Measurements from ENCODE around the gene PRKCA.

The PRKCA gene

DNA sequence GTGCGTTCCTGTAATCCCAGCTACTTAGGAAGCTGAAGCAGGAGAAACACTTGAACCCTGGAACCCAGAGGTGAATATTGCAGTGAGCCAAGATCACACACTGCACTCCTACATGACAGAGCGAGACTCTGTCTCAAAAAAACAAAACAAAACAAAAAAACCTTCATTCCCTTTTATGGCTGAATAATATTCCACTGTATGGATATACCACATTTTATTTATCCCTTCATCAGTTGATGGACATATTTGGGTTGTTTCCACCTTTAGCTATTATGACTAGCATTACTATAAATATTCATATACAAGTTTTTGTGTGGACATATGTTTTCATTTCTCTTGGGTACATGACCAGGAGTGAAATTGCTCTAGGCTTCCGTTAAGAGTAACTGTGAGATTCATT lies 30.9 kb upstream of the PRKCA start:
- no peak for TF ChIP-seq ZNF565 (CRISPR knock-in tag; conservative IDR thresholded peaks at IDR 0.05; ENCODE audit: low read depth)
- TF ChIP-seq ISL1 (CRISPR knock-in tag; IDR thresholded peaks at IDR 0.05): no peak
- TF ChIP-seq CSDC2 (CRISPR knock-in tag; IDR thresholded peaks at IDR 0.05): no peak
- TF ChIP-seq ZNF8 (CRISPR knock-in tag; IDR thresholded peaks at IDR 0.05): peak; percentile 99
- TF ChIP-seq, protein P1, sequence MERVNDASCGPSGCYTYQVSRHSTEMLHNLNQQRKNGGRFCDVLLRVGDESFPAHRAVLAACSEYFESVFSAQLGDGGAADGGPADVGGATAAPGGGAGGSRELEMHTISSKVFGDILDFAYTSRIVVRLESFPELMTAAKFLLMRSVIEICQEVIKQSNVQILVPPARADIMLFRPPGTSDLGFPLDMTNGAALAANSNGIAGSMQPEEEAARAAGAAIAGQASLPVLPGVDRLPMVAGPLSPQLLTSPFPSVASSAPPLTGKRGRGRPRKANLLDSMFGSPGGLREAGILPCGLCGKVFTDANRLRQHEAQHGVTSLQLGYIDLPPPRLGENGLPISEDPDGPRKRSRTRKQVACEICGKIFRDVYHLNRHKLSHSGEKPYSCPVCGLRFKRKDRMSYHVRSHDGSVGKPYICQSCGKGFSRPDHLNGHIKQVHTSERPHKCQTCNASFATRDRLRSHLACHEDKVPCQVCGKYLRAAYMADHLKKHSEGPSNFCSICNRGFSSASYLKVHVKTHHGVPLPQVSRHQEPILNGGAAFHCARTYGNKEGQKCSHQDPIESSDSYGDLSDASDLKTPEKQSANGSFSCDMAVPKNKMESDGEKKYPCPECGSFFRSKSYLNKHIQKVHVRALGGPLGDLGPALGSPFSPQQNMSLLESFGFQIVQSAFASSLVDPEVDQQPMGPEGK (CRISPR knock-in tag; IDR thresholded peaks at IDR 0.05; ENCODE audit: borderline replicate concordance): no peak
- no peak for ATAC-seq

DNA sequence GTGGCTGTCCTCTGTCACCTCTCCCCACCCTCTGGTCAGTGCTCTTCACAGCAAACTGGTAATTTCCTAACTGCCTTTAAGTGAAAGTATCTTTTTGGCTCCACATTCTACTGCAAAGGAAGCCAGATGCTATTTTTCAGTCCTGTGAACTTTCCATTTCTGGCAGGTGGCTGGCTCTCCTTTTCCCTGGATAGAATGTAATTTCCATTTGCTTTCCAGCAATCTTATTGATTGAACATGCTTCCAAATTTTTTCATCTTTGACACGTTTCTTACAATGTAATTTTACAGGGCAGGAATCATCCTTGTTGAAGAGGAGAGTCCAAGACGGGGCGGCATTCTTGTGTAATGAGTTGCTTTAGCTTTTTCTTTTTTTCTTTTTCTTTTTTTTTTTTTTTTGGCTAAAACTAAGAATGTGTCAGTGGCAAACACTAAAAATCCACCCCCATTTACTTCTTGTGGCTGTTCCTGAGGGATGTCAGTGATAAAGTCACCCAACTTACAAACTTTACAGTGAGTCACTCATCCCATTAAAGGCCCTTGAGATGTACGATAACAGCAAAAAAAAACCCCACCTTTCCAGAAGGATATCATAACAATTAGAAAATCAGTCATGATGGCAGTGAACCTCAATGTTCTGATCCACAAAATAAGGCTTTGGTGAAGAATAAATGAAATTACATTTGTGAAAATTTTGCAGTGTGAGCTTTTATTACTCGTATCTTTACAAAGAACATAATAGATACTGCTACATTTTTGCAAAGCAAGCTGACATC lies 29.4 kb upstream of the PRKCA start:
- peak; percentile 58 for ATAC-seq
- TF ChIP-seq ISL1 (CRISPR knock-in tag; IDR thresholded peaks at IDR 0.05): peak; percentile 92
- TF ChIP-seq CSDC2 (CRISPR knock-in tag; IDR thresholded peaks at IDR 0.05): no peak
- TF ChIP-seq ZFP3 (CRISPR knock-in tag; IDR thresholded peaks at IDR 0.05): no peak
- TF ChIP-seq, protein P2, sequence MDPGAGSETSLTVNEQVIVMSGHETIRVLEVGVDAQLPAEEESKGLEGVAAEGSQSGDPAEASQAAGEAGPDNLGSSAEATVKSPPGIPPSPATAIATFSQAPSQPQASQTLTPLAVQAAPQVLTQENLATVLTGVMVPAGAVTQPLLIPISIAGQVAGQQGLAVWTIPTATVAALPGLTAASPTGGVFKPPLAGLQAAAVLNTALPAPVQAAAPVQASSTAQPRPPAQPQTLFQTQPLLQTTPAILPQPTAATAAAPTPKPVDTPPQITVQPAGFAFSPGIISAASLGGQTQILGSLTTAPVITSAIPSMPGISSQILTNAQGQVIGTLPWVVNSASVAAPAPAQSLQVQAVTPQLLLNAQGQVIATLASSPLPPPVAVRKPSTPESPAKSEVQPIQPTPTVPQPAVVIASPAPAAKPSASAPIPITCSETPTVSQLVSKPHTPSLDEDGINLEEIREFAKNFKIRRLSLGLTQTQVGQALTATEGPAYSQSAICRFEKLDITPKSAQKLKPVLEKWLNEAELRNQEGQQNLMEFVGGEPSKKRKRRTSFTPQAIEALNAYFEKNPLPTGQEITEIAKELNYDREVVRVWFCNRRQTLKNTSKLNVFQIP (CRISPR knock-in tag; IDR thresholded peaks at IDR 0.05; ENCODE audit: borderline replicate concordance, low read depth): no peak
- TF ChIP-seq ARNTL (CRISPR knock-in tag; IDR thresholded peaks at IDR 0.05; ENCODE audit: borderline replicate concordance, low read depth): no peak
- TF ChIP-seq, protein P1 (CRISPR knock-in tag; IDR thresholded peaks at IDR 0.05; ENCODE audit: borderline replicate concordance): no peak

DNA sequence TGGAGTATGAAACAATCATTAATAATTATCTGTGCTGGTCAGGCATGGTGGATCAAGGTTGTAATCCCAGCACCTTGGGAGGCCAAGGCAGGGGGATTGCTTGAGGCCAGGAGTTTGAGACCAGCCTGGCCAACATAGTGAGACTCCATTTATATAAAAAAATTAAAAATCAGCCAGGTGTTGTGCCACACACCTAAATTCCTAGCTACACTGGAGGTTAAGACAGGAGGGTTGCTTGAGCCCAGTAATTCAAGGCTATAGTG lies 28.9 kb upstream of the PRKCA start:
- peak; percentile 5 for ATAC-seq
- TF ChIP-seq ARNTL (CRISPR knock-in tag; IDR thresholded peaks at IDR 0.05; ENCODE audit: borderline replicate concordance, low read depth) (no peak), CSDC2 (CRISPR knock-in tag; IDR thresholded peaks at IDR 0.05) (no peak), ZNF565 (CRISPR knock-in tag; conservative IDR thresholded peaks at IDR 0.05; ENCODE audit: low read depth) (no peak), ZC3H10 (CRISPR knock-in tag; IDR thresholded peaks at IDR 0.05) (no peak), RARB (CRISPR knock-in tag; IDR thresholded peaks at IDR 0.05) (no peak)
- TF ChIP-seq, protein P3, sequence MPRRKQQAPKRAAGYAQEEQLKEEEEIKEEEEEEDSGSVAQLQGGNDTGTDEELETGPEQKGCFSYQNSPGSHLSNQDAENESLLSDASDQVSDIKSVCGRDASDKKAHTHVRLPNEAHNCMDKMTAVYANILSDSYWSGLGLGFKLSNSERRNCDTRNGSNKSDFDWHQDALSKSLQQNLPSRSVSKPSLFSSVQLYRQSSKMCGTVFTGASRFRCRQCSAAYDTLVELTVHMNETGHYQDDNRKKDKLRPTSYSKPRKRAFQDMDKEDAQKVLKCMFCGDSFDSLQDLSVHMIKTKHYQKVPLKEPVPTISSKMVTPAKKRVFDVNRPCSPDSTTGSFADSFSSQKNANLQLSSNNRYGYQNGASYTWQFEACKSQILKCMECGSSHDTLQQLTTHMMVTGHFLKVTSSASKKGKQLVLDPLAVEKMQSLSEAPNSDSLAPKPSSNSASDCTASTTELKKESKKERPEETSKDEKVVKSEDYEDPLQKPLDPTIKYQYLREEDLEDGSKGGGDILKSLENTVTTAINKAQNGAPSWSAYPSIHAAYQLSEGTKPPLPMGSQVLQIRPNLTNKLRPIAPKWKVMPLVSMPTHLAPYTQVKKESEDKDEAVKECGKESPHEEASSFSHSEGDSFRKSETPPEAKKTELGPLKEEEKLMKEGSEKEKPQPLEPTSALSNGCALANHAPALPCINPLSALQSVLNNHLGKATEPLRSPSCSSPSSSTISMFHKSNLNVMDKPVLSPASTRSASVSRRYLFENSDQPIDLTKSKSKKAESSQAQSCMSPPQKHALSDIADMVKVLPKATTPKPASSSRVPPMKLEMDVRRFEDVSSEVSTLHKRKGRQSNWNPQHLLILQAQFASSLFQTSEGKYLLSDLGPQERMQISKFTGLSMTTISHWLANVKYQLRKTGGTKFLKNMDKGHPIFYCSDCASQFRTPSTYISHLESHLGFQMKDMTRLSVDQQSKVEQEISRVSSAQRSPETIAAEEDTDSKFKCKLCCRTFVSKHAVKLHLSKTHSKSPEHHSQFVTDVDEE (CRISPR knock-in tag; IDR thresholded peaks at IDR 0.05): no peak
- TF ChIP-seq, protein P4, sequence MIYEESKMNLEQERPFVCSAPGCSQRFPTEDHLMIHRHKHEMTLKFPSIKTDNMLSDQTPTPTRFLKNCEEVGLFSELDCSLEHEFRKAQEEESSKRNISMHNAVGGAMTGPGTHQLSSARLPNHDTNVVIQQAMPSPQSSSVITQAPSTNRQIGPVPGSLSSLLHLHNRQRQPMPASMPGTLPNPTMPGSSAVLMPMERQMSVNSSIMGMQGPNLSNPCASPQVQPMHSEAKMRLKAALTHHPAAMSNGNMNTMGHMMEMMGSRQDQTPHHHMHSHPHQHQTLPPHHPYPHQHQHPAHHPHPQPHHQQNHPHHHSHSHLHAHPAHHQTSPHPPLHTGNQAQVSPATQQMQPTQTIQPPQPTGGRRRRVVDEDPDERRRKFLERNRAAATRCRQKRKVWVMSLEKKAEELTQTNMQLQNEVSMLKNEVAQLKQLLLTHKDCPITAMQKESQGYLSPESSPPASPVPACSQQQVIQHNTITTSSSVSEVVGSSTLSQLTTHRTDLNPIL (CRISPR knock-in tag; IDR thresholded peaks at IDR 0.05; ENCODE audit: low read depth): no peak

DNA sequence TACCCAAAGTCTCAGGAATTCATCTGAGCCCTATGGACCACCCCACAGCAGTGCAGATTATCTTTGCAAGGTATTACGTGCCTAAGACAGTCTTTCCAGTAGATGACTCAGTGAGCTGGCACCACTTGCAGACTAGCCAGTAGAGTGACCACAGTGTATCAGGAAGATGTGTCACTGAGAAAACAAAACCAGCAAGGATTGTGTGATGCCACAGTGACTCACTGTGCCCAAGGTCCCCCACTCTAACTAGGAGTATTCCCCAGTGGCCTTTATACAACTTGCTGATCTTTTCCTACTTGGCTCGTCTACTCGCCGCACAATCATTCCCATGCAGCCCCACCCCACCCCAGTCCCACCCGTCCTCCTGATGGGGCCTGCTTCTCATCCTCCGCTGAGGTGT lies 26.8 kb upstream of the PRKCA start:
- ATAC-seq: peak; percentile 84
- TF ChIP-seq BACH2 (CRISPR knock-in tag; IDR thresholded peaks at IDR 0.05; ENCODE audit: borderline replicate concordance): no peak
- TF ChIP-seq, protein P4 (CRISPR knock-in tag; IDR thresholded peaks at IDR 0.05; ENCODE audit: low read depth): no peak
- TF ChIP-seq ZNF565 (CRISPR knock-in tag; conservative IDR thresholded peaks at IDR 0.05; ENCODE audit: low read depth): no peak
- TF ChIP-seq TCF4 (CRISPR knock-in tag; IDR thresholded peaks at IDR 0.05; ENCODE audit: borderline replicate concordance): no peak
- no peak for TF ChIP-seq SNAI2 (CRISPR knock-in tag; IDR thresholded peaks at IDR 0.05)
- no peak for TF ChIP-seq ZC3H10 (CRISPR knock-in tag; IDR thresholded peaks at IDR 0.05)
- TF ChIP-seq, protein P3 (CRISPR knock-in tag; IDR thresholded peaks at IDR 0.05): no peak
- no peak for TF ChIP-seq GLIS3 (CRISPR knock-in tag; IDR thresholded peaks at IDR 0.05)
- no peak for TF ChIP-seq ZNF70 (CRISPR knock-in tag; IDR thresholded peaks at IDR 0.05)
- no peak for TF ChIP-seq ESRRG (CRISPR knock-in tag; IDR thresholded peaks at IDR 0.05)
- no peak for TF ChIP-seq PPARA (CRISPR knock-in tag; IDR thresholded peaks at IDR 0.05; ENCODE audit: borderline replicate concordance)
